ENCODE measurements around the gene LRRC3.

DNA sequence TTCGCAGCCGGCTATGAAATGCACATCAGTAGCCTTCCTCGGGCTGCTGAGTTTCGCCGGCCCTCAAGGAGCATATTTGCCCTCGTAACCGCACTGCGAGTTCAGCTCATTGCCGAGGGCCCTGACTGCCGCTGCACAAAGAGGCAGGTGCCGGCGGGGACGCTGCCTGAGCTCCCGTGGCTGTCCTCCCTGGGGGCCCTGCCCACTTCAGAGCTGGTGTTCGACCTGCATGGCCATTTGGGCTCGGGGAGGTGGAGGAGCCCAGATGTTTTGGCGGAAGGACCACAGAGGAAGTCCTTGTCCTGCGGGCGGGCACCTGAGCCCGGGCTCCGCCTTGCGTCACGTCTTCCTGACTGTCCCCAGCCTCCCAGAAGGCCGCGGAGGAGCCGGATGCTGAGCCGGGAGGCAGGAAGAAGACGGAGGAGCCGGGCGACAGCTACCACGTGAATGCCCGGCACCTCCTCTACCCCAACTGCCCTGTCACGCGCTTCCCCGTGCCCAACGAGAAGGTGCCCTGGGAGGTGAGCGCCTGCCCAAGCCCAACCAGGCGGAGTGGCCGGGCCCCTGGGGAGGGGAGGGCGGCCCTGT is 29.9 kb upstream of the LRRC3 start:
- TF ChIP-seq POLR2A (IDR thresholded peaks at IDR 0.05) (no peak), CTCF (IDR thresholded peaks at IDR 0.05) (no peak), POLR2AphosphoS5 (IDR thresholded peaks at IDR 0.05) (no peak)

Measured in prostate gland (tissue), 2 donors.